Measurements from ENCODE around the gene PHC2.

DNA sequence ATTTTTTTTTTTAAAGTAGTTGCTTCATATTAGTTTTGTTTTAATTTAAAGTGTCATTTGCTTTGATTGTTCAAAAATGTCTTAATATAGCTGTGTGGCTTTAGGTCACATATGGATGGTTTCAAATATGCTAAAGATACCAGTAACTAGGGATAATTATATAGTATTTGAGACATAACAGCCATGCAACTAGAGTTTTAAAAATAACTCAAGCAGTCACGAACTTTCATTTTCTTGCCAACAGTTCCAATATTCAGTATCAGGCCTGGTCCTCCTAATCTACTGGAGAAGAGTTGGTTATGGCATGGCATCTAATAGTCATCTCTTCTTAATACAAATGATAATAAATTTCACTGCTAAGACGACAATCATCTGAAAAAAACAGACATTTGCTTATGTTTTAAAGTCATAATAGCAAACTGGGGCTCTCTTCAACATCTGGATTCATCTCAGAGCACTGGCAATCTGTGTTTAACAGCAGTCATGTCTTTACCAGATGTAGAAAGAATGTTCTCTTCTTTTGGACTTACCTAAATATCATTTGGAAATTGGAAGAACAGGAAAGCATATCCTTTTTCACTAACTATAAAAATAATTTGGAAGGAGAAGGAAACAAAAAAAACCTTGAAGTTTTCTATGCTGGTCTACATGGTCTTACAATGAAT lies 85.9 kb downstream of the PHC2 start:
- TF ChIP-seq, protein P1, sequence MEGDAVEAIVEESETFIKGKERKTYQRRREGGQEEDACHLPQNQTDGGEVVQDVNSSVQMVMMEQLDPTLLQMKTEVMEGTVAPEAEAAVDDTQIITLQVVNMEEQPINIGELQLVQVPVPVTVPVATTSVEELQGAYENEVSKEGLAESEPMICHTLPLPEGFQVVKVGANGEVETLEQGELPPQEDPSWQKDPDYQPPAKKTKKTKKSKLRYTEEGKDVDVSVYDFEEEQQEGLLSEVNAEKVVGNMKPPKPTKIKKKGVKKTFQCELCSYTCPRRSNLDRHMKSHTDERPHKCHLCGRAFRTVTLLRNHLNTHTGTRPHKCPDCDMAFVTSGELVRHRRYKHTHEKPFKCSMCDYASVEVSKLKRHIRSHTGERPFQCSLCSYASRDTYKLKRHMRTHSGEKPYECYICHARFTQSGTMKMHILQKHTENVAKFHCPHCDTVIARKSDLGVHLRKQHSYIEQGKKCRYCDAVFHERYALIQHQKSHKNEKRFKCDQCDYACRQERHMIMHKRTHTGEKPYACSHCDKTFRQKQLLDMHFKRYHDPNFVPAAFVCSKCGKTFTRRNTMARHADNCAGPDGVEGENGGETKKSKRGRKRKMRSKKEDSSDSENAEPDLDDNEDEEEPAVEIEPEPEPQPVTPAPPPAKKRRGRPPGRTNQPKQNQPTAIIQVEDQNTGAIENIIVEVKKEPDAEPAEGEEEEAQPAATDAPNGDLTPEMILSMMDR (IDR thresholded peaks at IDR 0.05; ENCODE audit: low read length), result no peak
- no peak for TF ChIP-seq EZH2 (optimal IDR thresholded peaks at IDR 0.05; ENCODE audit: low read depth, low read length)
